ENCODE measurements around the gene MICU1.
A peak's percentile ranks its signal among the peaks of the same experiment; 100 is the strongest.

The MICU1 gene

GRCh38 chr10:72321248-72322029 lies 304.4 kb downstream of the MICU1 start:
- H3K4me3 ChIP-seq (ENCODE audit: low read depth, low read length), result no peak overlapping the region
- TF ChIP-seq, protein P1, sequence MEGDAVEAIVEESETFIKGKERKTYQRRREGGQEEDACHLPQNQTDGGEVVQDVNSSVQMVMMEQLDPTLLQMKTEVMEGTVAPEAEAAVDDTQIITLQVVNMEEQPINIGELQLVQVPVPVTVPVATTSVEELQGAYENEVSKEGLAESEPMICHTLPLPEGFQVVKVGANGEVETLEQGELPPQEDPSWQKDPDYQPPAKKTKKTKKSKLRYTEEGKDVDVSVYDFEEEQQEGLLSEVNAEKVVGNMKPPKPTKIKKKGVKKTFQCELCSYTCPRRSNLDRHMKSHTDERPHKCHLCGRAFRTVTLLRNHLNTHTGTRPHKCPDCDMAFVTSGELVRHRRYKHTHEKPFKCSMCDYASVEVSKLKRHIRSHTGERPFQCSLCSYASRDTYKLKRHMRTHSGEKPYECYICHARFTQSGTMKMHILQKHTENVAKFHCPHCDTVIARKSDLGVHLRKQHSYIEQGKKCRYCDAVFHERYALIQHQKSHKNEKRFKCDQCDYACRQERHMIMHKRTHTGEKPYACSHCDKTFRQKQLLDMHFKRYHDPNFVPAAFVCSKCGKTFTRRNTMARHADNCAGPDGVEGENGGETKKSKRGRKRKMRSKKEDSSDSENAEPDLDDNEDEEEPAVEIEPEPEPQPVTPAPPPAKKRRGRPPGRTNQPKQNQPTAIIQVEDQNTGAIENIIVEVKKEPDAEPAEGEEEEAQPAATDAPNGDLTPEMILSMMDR (IDR thresholded peaks at IDR 0.05; ENCODE audit: borderline replicate concordance, insufficient read depth, low read depth, low read length), result no peak

GRCh38 chr10:72320676-72321247 lies 305.1 kb downstream of the MICU1 start:
- TF ChIP-seq, protein P1 (IDR thresholded peaks at IDR 0.05; ENCODE audit: borderline replicate concordance, insufficient read depth, low read depth, low read length), result no peak
- no peak overlapping the region for H3K4me3 ChIP-seq (ENCODE audit: low read depth, low read length)

DNA sequence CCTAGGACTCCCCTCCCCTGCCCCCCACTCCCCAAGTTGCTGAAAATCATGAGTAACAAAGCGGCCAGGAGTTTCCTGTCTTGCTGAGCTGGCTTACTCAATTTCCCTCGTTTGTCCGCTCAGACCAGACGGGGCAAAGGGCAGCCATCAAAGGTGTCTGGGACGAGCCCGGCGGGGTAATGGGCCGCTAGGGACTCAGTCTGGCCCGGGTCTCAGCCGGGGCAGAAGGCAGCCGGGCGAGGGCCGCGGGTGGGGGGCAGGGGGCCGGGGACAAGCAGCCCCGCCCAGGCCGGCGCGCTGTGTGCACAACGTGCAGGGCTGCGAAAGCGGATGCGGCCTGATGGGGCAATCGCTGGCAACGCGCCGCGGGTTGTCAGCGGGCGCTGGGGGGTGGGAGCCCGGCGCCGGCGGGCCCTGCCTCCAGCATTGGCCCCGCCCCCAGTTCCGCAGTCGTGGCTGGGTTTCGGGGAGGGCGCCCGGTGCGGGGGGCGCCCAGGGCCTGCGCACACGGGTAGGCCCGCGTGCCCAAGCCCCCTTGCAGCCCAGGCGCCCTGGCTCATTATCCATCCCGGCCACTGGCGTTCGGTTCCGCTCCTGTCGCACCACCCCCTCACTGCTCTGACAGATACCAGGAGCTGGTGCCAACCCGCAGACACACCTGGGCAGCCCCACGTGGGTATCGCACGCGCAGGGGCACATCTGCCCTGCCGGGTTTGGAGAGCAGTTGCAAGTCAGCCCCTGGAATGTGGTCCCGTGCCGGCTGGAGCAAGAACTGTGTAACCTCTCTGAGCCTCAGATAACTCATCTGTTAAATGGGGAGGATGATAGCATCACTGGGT lies 306.2 kb downstream of the MICU1 start:
- H3K4me3 ChIP-seq (ENCODE audit: low read depth, low read length), result peak overlapping the region; percentile 40
- TF ChIP-seq, protein P1 (IDR thresholded peaks at IDR 0.05; ENCODE audit: borderline replicate concordance, insufficient read depth, low read depth, low read length), result no peak

DNA sequence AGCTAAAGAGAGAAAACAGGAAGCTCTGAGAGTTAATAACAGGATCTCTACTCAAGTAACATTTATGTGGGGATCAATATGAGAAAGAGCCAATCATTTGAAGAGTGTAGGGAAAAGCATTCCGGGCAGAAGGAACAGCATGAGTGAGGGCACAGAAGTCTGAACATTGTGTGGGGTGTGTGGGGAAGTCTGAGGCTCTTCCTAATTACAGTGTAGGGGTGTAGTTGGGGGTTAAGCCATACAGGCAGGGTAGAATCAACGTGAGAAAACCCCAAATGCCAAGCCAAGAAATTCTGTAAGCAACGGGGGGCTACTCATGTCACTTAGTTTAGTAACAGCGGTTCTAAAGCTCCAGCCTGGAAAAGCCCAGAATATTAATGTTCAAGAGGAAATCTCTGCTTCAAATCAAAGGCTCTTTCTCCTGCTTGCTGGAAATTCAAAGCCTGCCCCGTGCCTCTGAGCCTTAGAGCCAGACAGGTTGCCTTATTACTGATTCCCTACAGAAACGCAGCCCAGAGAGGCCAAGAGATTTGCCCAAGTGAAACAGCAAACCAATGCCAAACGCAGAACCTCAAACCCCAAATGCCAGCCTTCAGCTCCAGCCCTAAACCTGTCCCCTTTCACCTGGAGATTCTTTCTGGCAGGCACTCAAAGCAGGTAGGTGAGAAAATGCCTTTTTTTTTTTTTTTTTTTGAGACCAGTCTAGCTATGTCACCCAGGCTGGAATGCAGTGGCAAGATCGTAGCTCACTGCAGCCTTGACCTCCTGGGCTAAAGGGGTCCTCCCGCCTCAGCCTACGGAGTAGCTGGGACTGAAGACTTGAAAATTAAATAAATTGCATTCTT lies 307.2 kb downstream of the MICU1 start:
- peak overlapping the region; percentile 40 for H3K4me3 ChIP-seq (ENCODE audit: low read depth, low read length)

More for the DNA sequence above, 307.2 kb downstream of the MICU1 start:
- TF ChIP-seq, protein P1 (IDR thresholded peaks at IDR 0.05; ENCODE audit: borderline replicate concordance, insufficient read depth, low read depth, low read length), result no peak
